ENCODE data around the gene GALNS. TPM values are rescaled to one million over a fixed set of nuclear protein-coding genes. Genes with fewer than 3 reads are reported as not detected.

The GALNS gene
- total RNA-seq, 1 donor from 2014 or later, result 62.2 TPM

DNA sequence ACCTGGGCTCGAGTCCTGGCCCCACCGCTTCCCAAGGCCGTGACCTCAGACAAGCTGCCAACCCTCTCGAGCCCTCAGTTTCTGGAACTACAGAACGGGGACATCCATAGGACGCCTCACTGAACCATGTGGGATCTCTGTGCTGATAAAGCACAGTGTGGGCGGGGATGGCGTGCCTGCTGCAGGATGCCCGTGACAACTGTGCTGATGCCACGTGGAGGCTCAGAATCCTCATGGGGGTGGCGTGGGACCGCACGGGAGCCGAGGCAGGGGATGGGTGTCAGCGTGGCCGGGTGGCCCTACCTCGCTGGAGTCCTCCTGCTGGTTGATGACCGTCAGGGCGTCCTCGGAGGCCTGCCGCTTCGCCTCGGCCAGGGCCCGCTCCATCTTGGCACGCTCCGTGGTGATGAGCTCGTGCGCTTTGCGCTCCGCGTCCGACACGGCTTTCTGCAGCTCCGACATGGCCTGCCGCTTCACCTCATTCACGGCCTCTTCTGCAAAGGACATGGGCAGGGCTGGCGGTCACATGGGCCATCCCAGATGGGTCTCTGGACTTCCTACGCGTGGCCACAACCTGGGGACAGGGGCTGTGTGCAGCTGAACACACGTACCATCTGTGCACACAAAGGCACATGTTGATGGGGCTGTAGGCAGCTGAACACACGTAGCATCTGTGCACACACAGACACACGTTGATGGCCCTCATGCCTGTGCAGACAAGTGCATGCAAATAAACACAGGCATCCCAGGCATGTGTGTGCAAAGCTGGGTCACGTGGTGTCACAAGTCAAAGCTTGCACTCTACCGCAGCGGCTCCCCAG lies 22.4 kb upstream of the GALNS start:
- H3K9me3 ChIP-seq, result no peaks in the 10 kb centered on the region
- no peak overlapping the region for H3K4me3 ChIP-seq
- H3K4me1 ChIP-seq, result no peaks in the 10 kb centered on the region
- H3K27ac ChIP-seq, result no peak overlapping the region
- intact Hi-C loops (cut with DNase I), result no loop called here
- TF ChIP-seq CTCF (IDR thresholded peaks at IDR 0.05), result no peak
- no peak for DNase-seq (ENCODE audit: low spot score in 2 of 2)
- H3K36me3 ChIP-seq, result no peaks in the 10 kb centered on the region
- no peaks in the 10 kb centered on the region for H3K27me3 ChIP-seq

DNA sequence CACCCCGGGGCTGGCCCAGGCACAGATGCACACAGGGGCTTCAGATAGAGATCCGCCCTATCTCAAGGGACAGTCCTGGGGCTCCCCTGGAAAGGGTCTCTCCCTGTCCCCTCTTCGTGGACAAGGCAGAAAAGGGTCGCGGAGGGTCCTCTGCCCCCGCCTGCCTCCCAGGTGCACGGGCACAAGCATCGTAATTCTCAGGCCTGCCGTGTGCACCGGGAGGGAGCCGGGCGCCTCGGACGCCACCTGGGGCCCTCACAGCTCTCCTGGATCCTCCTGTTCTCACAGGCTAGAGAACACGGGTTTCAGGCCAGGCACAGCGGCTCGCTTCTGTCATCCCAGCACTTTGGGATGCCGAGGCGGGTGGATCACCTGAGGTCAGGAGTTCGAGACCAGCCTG lies 21.6 kb upstream of the GALNS start:
- Histone ChIP-seq H3K27me3 (no peaks in the 10 kb centered on the region), H3K4me3 (no peak overlapping the region), H3K9me3 (no peaks in the 10 kb centered on the region), H3K27ac (no peak overlapping the region), H3K4me1 (no peaks in the 10 kb centered on the region), H3K36me3 (no peaks in the 10 kb centered on the region)
- no peak for TF ChIP-seq CTCF (IDR thresholded peaks at IDR 0.05)
- intact Hi-C loops (cut with DNase I), result no loop called here
- no peak for DNase-seq (ENCODE audit: low spot score in 2 of 2)

GRCh38 chr16:88877564-88878289 lies 21.0 kb upstream of the GALNS start:
- H3K27ac ChIP-seq, result no peak overlapping the region
- no peak overlapping the region for H3K4me3 ChIP-seq
- DNase-seq (ENCODE audit: low spot score in 2 of 2), result no peak
- H3K36me3 ChIP-seq, result no peaks in the 10 kb centered on the region
- H3K27me3 ChIP-seq, result no peaks in the 10 kb centered on the region
- H3K9me3 ChIP-seq, result no peaks in the 10 kb centered on the region
- H3K4me1 ChIP-seq, result no peaks in the 10 kb centered on the region
- TF ChIP-seq CTCF (IDR thresholded peaks at IDR 0.05), result no peak
- intact Hi-C loops (cut with DNase I), result no loop called here

DNA sequence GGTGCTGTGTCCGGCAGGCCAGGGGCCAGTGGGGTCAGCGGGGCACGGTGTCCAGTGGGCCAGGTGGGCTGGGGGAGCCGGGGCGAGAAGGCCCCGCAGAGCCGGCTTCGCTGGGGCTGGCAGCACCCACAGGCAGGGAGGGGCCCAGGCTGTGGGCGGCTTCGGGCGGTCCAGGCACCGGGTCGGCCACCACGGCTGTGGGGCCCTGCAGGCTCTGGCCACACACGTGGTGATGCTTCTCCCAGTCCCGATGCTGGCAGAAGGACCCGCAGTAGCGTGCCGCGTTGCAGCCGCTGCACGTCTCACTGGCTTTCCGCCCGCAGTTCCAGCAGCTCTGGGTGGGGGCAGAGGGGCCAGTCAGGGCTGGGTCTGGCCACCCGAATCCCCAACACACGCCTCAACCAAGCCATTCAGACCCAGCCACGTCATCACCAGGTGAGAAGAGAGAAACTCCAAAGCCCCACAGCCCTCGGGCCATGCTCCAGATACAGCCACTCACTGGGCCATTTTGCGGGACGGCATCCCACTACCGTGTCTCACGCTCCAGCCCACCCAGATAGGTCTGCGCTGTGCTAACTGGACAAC lies 20.3 kb upstream of the GALNS start:
- H3K27me3 ChIP-seq, result no peaks in the 10 kb centered on the region
- no peak overlapping the region for H3K4me3 ChIP-seq
- intact Hi-C loops (cut with DNase I), result no loop called here
- H3K27ac ChIP-seq, result no peak overlapping the region
- no peak for DNase-seq (ENCODE audit: low spot score in 2 of 2)
- H3K9me3 ChIP-seq, result no peaks in the 10 kb centered on the region
- no peaks in the 10 kb centered on the region for H3K4me1 ChIP-seq
- no peaks in the 10 kb centered on the region for H3K36me3 ChIP-seq
- no peak for TF ChIP-seq CTCF (IDR thresholded peaks at IDR 0.05)

- no peak for TF ChIP-seq CTCF (IDR thresholded peaks at IDR 0.05)
- Histone ChIP-seq H3K36me3 (no peaks in the 10 kb centered on the region), H3K4me3 (no peak overlapping the region), H3K27me3 (no peaks in the 10 kb centered on the region), H3K27ac (no peak overlapping the region), H3K4me1 (no peaks in the 10 kb centered on the region), H3K9me3 (no peaks in the 10 kb centered on the region)
- DNase-seq (ENCODE audit: low spot score in 2 of 2), result no peak
- intact Hi-C loops (cut with DNase I), result no loop called here
Measured at GRCh38 chr16:88875703-88876234, 19.0 kb upstream of the GALNS start.

Measured in ascending aorta (tissue), 2 donors.